HG02973 (cell line): ENCODE data around the gene DISP2.

Source experiments
- ATAC-seq: cut with Tn5 transposase; IDR thresholded peaks from one replicate; pipeline ENCODE4 v1.9.1; 2021; ENCODE audit warnings: moderate library complexity; ENCODE audit not compliant: unreplicated experiment

DISP2 gene

GRCh38 chr15:40421246-40422157 lies 63.5 kb downstream of the DISP2 start:
- ATAC-seq: no peak

GRCh38 chr15:40424483-40425115 lies 66.6 kb downstream of the DISP2 start:
- ATAC-seq: no peak

- no peak for ATAC-seq
Measured at GRCh38 chr15:40425681-40426080, 67.7 kb downstream of the DISP2 start.

- no peak for ATAC-seq
Measured at GRCh38 chr15:40427188-40427587, 69.2 kb downstream of the DISP2 start.

- ATAC-seq: no peak
Measured at GRCh38 chr15:40428185-40428584, 70.2 kb downstream of the DISP2 start.
